ENCODE data around the gene SH2D1B.

Gene SH2D1B

DNA sequence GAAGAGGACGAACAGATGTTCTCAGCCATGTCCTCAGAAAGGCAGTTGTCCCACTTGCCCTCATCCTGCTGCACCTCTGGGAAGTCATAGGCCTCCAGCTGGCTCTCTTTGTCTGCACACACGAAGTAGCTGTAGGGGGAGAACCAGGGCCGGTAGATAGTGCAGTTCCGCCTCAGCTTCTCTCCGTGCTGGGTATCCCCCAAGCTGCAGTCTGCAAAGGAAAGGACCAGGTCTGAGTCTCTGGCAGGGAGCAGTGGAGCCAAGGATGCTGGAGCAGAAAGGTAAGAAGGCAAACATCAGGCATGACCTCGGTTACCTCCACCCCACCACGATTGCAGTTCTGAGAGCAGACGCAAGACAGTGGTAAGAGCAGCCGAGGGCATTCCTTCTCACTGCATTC is 37.5 kb downstream of the SH2D1B start:
- FAIRE-seq (no peak), DNase-seq (ENCODE audit: insufficient read length) (no peak)
- TF ChIP-seq TAF1 (IDR thresholded peaks at IDR 0.05; ENCODE audit: borderline replicate concordance, low read depth, low read length) (no peak), POLR2AphosphoS5 (IDR thresholded peaks at IDR 0.05; ENCODE audit: low read depth, low read length) (no peak)

DNA sequence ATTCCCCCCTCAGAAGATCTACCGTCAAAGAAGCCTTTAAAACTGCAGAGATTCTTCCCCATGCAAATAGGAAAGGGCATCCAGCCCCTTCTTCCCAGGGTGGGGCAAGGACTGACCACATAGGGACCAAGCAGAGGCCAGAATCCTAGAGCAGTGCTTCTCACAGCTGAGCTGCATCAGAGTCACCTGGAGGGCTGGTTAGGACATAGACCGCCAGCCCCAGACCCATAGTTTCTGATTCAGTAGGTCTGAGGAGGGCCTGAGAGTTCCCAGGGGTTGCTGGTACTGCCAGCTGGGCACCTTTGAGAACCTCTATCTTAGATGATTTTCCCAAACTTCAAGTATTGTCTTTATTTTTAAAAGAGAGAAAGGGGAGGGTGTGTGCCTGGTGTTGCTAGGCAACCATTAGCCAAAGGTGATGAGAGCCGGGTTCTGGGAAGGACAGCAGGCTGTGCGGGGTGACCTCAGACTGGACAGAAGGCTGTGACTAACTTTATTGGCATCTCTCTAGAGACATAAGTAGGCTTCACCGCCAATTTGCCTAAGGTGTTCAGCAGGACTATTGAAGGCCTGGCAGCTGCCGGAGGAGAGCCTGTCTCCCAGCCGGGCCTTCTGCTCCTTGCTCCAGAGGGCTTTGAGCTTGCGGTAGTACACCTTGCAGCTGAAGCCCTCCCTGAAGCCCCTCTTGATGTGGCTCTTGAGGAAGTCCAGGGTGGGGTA is 38.2 kb downstream of the SH2D1B start:
- FAIRE-seq (no peak), DNase-seq (ENCODE audit: insufficient read length) (no peak)
- TF ChIP-seq POLR2A (IDR thresholded peaks at IDR 0.05; ENCODE audit: low read depth, low read length) (no peak), POLR2AphosphoS5 (IDR thresholded peaks at IDR 0.05; ENCODE audit: low read depth, low read length) (no peak), TAF1 (IDR thresholded peaks at IDR 0.05; ENCODE audit: borderline replicate concordance, low read depth, low read length) (no peak)

DNA sequence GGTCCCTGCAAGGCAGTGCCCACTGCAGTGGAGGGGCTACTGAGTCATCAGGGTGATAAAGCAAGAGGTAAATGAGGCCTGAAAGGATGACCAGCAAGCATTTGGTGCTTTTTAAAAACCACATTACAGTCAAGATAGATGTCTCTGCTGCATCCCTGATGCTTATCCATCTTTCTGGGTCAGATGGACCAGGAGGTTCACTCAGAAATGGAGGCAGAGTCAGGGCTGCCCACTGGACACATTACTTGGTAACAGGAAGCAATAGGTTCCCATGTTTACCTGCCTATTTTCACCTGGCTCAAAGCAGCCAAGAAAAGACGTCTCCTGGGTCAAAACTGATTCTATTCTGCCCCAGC is 38.9 kb downstream of the SH2D1B start:
- DNase-seq (ENCODE audit: insufficient read length) (no peak), FAIRE-seq (no peak)
- TF ChIP-seq POLR2AphosphoS5 (IDR thresholded peaks at IDR 0.05; ENCODE audit: low read depth, low read length) (no peak), POLR2A (IDR thresholded peaks at IDR 0.05; ENCODE audit: low read depth, low read length) (no peak), TAF1 (IDR thresholded peaks at IDR 0.05; ENCODE audit: borderline replicate concordance, low read depth, low read length) (no peak)

GRCh38 chr1:162372159-162373071 is 39.5 kb downstream of the SH2D1B start:
- no peak for FAIRE-seq
- TF ChIP-seq POLR2AphosphoS5 (IDR thresholded peaks at IDR 0.05; ENCODE audit: low read depth, low read length): no peak
- no peak for TF ChIP-seq POLR2A (IDR thresholded peaks at IDR 0.05; ENCODE audit: low read depth, low read length)
- TF ChIP-seq TAF1 (IDR thresholded peaks at IDR 0.05; ENCODE audit: borderline replicate concordance, low read depth, low read length): no peak
- DNase-seq (ENCODE audit: insufficient read length): no peak

GRCh38 chr1:162371611-162372010 is 40.3 kb downstream of the SH2D1B start:
- DNase-seq (ENCODE audit: insufficient read length) (no peak), FAIRE-seq (no peak)
- no peak for TF ChIP-seq POLR2A (IDR thresholded peaks at IDR 0.05; ENCODE audit: low read depth, low read length)
- no peak for TF ChIP-seq POLR2AphosphoS5 (IDR thresholded peaks at IDR 0.05; ENCODE audit: low read depth, low read length)

DNA sequence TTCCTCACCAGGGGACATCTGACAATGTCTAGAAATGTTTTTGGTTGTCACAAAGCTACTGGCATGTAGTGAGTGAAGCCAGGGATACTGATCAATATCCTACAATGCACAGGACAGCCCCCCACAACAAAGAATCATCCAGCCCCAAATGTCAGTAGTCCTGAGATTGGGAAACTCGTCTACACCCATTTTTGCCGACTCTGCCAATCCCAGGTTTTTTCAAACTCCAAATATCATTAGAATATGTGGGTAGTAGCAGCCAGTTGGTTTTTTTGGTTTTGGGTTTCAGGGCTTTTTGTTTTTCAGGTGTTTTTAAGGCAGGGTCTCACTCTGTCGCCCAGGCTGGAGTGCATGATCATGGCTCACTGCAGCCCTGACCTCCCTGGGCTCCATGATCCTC is 41.2 kb downstream of the SH2D1B start:
- DNase-seq (ENCODE audit: insufficient read length): no peak
- no peak for FAIRE-seq
- TF ChIP-seq TAF1 (IDR thresholded peaks at IDR 0.05; ENCODE audit: borderline replicate concordance, low read depth, low read length) (no peak), POLR2A (IDR thresholded peaks at IDR 0.05; ENCODE audit: low read depth, low read length) (no peak), POLR2AphosphoS5 (IDR thresholded peaks at IDR 0.05; ENCODE audit: low read depth, low read length) (no peak)

DNA sequence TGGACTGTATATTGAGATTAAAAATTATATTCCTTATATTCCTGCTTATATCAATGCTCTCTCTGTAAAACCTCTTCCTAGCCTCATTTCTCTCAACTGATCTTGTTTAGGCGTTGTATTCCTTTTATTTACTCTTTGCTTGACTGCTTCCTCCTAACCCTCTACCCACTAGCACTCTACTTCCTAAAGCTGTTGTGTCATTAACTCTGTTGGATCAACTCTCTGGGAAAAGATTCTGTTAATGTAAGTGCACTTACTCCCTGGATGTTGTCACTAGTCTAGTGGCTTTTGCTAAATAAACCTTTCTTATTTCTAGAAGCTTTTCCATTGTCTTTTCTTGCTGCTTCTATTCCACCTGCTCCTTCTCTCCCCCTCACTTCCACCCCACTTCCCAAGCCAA is 41.8 kb downstream of the SH2D1B start:
- TF ChIP-seq TAF1 (IDR thresholded peaks at IDR 0.05; ENCODE audit: borderline replicate concordance, low read depth, low read length) (no peak), POLR2AphosphoS5 (IDR thresholded peaks at IDR 0.05; ENCODE audit: low read depth, low read length) (no peak), POLR2A (IDR thresholded peaks at IDR 0.05; ENCODE audit: low read depth, low read length) (no peak)
- FAIRE-seq (no peak), DNase-seq (ENCODE audit: insufficient read length) (no peak)

DNA sequence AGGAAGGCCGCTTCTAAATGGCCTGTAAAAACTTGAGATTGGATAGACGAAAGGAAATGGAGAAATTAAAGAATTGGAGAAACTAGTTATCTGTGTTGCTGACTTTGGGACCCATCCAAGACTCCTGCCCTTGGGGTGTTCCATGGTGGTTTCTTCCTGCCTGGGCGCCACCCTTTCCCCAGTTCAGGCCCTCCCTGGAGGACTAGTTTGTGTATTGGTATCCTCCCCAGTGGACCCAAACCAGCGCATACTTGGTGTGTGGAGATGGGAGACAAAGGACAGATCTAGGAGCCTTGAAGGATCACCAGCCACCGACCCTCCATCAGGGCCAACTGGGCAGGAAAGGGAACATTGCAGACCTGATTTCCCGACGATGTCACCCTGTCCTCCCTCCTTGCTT is 42.4 kb downstream of the SH2D1B start:
- FAIRE-seq: no peak
- no peak for TF ChIP-seq POLR2AphosphoS5 (IDR thresholded peaks at IDR 0.05; ENCODE audit: low read depth, low read length)
- no peak for TF ChIP-seq TAF1 (IDR thresholded peaks at IDR 0.05; ENCODE audit: borderline replicate concordance, low read depth, low read length)
- TF ChIP-seq POLR2A (IDR thresholded peaks at IDR 0.05; ENCODE audit: low read depth, low read length): no peak
- no peak for DNase-seq (ENCODE audit: insufficient read length)

DNA sequence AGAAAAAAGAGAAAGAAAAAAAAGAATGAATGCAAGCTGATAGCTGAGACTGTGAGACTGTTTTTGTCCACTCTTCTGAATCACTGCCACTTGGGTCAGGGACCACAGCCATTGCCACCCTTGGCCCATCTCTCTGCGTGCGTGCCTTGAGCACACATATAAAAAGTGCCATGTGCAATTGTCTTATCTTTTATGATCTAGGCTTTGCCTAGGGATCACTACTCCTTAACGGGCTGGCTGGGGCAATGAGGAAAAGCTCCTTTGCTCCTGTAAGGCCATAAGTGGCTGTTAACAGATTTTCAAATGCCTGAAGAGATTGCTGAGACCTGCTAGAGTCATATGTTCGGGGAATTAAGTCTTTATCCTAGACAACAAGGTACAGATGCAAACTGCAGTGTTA is 43.5 kb downstream of the SH2D1B start:
- FAIRE-seq: no peak
- no peak for DNase-seq (ENCODE audit: insufficient read length)
- TF ChIP-seq POLR2A (IDR thresholded peaks at IDR 0.05; ENCODE audit: low read depth, low read length) (no peak), POLR2AphosphoS5 (IDR thresholded peaks at IDR 0.05; ENCODE audit: low read depth, low read length) (no peak), TAF1 (IDR thresholded peaks at IDR 0.05; ENCODE audit: borderline replicate concordance, low read depth, low read length) (no peak)

DNA sequence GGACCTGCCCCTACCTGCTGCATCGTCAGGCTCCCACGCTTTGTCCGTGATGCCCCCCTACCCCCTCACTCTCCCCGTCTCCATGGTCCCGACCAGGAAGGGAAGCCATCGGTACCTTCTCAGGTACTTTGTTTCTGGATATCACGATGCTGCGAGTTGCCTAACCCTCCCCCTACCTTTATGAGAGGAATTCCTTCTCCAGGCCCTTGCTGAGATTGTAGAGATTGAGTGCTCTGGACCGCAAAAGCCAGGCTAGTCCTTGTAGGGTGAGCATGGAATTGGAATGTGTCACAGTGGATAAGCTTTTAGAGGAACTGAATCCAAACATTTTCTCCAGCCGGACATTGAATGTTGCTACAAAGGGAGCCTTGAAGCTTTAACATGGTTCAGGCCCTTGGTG is 44.2 kb downstream of the SH2D1B start:
- TF ChIP-seq TAF1 (IDR thresholded peaks at IDR 0.05; ENCODE audit: borderline replicate concordance, low read depth, low read length) (no peak), POLR2A (IDR thresholded peaks at IDR 0.05; ENCODE audit: low read depth, low read length) (no peak), POLR2AphosphoS5 (IDR thresholded peaks at IDR 0.05; ENCODE audit: low read depth, low read length) (no peak)
- DNase-seq (ENCODE audit: insufficient read length) (no peak), FAIRE-seq (no peak)

GRCh38 chr1:162367073-162367472 is 44.9 kb downstream of the SH2D1B start:
- TF ChIP-seq POLR2A (IDR thresholded peaks at IDR 0.05; ENCODE audit: low read depth, low read length): no peak
- no peak for TF ChIP-seq POLR2AphosphoS5 (IDR thresholded peaks at IDR 0.05; ENCODE audit: low read depth, low read length)
- TF ChIP-seq TAF1 (IDR thresholded peaks at IDR 0.05; ENCODE audit: borderline replicate concordance, low read depth, low read length): no peak
- FAIRE-seq (no peak), DNase-seq (ENCODE audit: insufficient read length) (no peak)

DNA sequence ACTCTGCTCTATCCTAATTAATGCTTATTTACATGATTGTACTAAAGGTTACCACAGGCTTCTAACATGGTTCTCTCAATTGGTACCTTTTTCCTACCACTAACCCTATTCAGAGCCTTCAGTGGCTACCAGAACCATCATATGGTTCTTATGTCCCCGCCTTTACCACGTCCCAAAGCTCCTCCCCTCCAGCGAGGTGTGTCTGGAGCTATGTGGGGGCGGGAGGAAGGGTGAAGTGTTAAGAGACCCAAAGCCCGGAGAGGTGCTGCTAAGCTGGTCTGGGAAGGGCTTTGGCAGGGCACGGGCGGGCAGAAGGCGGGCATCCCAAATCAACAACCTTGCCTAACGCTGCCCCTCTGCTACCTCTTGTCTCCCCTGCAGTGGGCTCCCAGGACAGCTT is 45.3 kb downstream of the SH2D1B start:
- DNase-seq (ENCODE audit: insufficient read length): no peak
- no peak for FAIRE-seq
- no peak for TF ChIP-seq TAF1 (IDR thresholded peaks at IDR 0.05; ENCODE audit: borderline replicate concordance, low read depth, low read length)
- TF ChIP-seq POLR2AphosphoS5 (IDR thresholded peaks at IDR 0.05; ENCODE audit: low read depth, low read length): no peak
